ENCODE results near the gene CARD9.

CARD9 gene

DNA sequence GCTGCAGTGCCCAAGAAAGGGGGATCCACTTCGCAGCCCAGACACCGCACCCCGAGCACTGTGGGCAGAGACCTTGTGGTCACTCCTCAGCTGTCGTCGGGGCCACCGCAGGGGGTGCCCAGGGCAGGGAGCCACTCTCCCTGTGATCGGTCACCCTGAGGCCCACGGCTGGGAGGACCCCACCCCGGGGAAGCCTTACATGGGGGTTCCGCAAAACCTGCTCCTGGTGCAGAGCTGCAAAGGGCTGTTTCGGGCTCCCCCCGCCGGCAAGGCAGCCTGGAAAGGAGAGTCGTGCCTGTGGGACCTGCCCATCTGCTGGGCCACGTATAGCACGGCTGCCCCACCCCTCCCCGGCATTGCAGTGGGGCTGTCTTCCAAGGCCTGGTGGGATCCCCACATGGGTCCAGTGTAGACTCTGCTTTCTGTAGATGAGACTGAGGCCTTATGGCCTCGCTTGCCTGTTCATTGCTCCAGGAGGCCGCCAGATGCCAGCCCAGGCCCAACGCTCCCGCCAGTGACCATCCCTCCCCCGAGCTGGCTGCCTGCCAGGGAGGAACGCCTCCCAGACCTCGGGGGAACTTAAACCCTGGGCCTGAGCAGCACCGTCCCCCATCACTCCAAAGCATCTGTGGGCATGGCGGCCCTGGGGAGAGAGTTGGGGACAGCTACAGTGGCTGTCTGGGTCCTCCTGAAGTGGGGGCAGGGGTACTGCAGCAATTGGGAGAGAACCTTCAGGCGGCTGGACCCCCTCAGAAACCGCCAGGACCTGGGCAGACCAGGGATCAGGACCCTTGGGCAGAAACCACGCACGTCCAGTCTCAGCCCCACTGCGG lies 8.3 kb downstream of the CARD9 start:
- Histone ChIP-seq H3K27me3 (ENCODE audit: control insufficient read depth, insufficient read depth, low read length) (peaks cover 10% of the 10 kb centered on the region), H3K9me3 (ENCODE audit: control insufficient read depth, low read length) (no peaks in the 10 kb centered on the region), H3K4me3 (ENCODE audit: low read length) (no peak overlapping the region), H3K36me3 (ENCODE audit: control insufficient read depth, insufficient read depth, low read length) (no peaks in the 10 kb centered on the region), H3K4me1 (ENCODE audit: control insufficient read depth, insufficient read depth, low read length) (peaks cover 18% of the 10 kb centered on the region), H3K9ac (ENCODE audit: low read length) (no peak overlapping the region)

DNA sequence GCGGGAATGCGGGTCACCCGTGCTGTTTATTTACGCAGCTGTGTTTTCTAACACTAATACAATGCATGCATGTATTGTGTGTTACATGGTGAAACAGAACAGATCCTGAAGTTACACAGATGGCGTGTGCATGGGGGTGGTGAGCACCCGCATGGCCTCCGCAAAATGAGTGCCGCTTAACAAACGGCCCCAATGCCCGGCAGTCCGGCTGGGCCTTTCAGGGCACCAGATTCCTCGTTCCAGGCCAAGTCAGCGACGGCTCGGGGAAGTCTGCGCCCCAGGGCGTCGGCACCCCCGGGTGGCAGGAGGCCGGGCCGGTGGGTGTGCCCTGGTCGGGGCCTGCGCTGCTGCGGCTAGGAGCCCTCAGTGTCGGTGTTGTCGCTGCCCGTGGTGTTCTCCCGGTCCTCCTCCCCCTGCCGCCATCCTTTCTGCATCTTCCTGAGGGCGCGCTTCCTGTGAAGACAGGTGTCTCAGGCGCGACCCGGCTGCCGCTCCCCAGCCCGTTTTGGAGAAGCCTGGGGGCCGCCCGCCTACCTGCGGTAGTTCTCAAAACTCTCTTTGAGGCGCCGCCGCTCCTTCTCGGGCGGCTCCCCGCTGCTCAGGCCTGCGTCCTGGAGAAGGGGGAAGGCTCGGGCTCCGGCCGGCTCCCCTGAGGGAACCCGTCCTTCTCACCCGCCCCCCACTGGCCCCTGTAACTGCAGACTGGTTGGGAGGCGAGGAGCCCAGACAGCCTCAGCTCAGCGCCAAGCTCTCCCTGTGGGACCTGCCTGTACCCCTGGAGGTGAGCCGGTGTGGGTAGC lies 9.3 kb downstream of the CARD9 start:
- H3K9me3 ChIP-seq (ENCODE audit: control insufficient read depth, low read length), result no peaks in the 10 kb centered on the region
- no peak overlapping the region for H3K9ac ChIP-seq (ENCODE audit: low read length)
- H3K27me3 ChIP-seq (ENCODE audit: control insufficient read depth, insufficient read depth, low read length), result peaks cover 10% of the 10 kb centered on the region
- peaks cover 18% of the 10 kb centered on the region for H3K4me1 ChIP-seq (ENCODE audit: control insufficient read depth, insufficient read depth, low read length)
- no peaks in the 10 kb centered on the region for H3K36me3 ChIP-seq (ENCODE audit: control insufficient read depth, insufficient read depth, low read length)
- H3K4me3 ChIP-seq (ENCODE audit: low read length), result no peak overlapping the region

DNA sequence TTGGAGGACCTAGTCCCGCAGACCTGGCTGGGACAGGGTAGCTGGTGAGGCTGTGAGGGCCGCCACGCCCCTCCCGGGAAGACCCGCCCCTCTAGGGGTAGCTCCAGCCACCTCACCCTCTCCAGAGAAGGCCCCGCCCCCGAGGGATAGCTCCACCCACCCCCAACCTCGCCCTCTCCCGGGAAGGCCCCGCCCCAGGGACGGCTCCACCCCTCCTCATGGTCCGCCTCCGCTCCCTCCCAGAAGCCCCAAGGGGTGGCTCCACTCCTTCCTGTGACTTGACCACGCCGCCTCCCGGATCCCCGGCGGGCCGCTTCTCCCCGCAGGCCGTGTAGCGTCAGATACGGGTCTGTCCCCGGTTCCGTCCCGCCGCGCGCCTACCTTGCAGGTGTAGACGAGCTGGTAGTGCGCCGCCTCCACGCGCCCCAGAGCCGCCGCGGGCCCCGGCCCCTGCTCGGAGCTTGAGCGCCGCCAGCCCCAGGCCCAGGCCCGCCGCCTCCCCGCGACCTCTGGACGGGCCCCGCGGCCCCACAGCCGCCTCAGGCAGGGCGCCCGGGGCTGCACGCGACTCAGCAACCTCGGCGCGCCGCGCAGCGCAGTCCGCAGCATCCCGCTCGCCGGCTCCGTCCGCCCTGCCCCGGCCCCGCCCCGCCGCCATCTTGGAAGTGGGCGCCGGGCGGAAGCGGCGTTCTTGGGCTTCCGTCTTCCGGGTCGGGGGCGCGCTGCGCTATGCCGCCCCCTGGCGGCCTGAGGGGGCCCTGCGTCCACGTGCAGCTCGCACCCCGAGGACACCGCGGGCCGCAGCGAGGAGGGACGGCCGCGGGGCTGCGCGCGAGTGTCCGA lies 10.1 kb downstream of the CARD9 start, which contains the start of gene DNLZ:
Gene DNLZ (minus strand): TSS at position 639 of the 843 bp plus-strand sequence. CDS start 30 bp downstream, at position 609.
- Histone ChIP-seq H3K9me3 (ENCODE audit: control insufficient read depth, low read length) (no peaks in the 10 kb centered on the region), H3K36me3 (ENCODE audit: control insufficient read depth, insufficient read depth, low read length) (no peaks in the 10 kb centered on the region), H3K27me3 (ENCODE audit: control insufficient read depth, insufficient read depth, low read length) (peaks cover 10% of the 10 kb centered on the region), H3K4me1 (ENCODE audit: control insufficient read depth, insufficient read depth, low read length) (peaks cover 18% of the 10 kb centered on the region), H3K9ac (ENCODE audit: low read length) (no peak within 1 kb of the TSS), H3K4me3 (ENCODE audit: low read length) (no peak within 1 kb of the TSS)

DNA sequence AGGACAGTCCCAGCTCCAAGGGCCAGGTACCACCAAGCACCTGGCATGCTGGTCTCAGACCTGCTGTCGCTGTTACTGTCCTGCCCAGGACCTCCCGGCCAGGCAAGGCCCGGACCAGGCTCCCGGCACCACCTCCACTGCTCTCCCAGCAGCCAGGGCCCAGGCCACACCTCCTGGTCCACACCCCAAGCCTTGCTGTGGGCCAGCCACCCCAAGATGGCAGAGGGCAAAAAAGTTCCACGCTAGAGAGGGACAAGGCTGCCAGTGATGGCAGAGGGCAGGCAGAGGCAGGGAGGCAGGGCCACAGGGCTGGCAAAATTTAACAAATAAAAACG lies 11.1 kb downstream of the CARD9 start:
- Histone ChIP-seq H3K9ac (ENCODE audit: low read length) (no peak overlapping the region), H3K4me3 (ENCODE audit: low read length) (no peak overlapping the region), H3K4me1 (ENCODE audit: control insufficient read depth, insufficient read depth, low read length) (peaks cover 18% of the 10 kb centered on the region), H3K27me3 (ENCODE audit: control insufficient read depth, insufficient read depth, low read length) (peaks cover 10% of the 10 kb centered on the region), H3K36me3 (ENCODE audit: control insufficient read depth, insufficient read depth, low read length) (no peaks in the 10 kb centered on the region), H3K9me3 (ENCODE audit: control insufficient read depth, low read length) (no peaks in the 10 kb centered on the region)

DNA sequence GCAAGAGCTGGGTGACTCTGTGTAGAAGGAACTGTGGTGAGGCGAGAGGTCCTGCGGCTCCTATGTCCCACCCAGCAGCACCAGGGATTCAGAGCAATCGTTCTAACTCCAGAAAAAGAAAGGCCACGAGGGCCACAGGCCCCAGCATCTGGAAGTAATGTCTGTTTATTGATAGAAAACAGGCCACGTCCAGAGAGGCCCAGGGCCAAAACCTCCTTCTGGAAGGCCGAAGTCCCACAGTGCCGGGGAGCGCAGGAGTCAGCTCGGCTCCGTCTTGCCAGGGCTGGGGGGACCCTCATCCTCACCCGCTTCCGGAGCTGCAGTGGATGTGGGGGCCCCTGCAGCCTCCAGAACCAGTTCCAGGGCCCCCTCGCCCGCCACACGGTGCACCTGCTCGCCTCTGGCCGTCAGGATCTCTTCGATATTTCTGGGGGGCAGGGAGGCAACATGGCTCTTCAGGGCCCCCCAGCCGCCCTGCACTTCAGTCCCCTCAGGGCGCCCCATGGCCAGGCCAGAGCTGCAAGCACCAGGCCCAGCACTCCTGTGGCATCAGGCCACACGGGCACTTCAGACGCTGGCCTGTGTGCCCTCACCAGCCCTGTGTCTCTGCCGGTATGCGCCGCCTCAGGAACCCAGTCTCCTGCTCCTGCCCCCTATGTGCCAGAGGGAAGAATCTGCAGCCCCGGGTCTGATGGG lies 11.6 kb downstream of the CARD9 start:
- Histone ChIP-seq H3K27me3 (ENCODE audit: control insufficient read depth, insufficient read depth, low read length) (peaks cover 10% of the 10 kb centered on the region), H3K4me3 (ENCODE audit: low read length) (no peak overlapping the region), H3K36me3 (ENCODE audit: control insufficient read depth, insufficient read depth, low read length) (no peaks in the 10 kb centered on the region), H3K9ac (ENCODE audit: low read length) (no peak overlapping the region), H3K4me1 (ENCODE audit: control insufficient read depth, insufficient read depth, low read length) (peaks cover 18% of the 10 kb centered on the region), H3K9me3 (ENCODE audit: control insufficient read depth, low read length) (no peaks in the 10 kb centered on the region)

DNA sequence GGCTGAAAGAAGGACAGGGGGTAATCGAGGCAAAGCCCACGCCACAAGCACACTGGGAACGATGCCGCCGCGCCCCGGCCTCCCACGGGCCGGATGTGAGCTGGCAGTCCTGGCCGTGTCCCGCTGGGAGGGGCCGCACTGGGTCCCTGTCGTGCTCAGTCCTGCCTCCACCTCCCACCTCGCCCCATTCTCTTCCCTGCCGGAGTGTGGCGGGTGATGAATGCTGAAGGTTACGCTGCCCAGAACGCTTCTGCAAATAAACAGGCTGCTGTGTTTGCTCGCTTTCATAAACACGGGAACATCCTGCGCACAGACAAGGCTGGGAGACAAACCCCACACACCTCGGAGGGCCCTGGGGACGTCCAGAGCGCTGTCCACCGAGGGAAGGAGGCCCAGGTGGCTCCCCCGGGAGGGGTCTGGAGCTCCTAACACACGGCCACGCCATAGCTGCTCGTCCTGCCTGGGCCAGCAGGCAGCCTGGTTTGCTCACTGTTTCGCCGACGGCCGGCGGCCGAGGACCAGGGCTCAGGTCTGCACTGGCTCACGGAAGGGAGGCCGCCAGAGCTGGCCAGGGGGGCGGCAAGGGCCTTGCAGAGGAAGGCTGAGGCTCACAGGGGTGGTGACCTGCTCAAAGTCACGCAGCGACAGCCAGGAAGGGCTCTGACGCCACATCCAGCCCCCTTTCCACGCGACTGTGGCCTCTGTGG lies 12.3 kb downstream of the CARD9 start:
- peaks cover 18% of the 10 kb centered on the region for H3K4me1 ChIP-seq (ENCODE audit: control insufficient read depth, insufficient read depth, low read length)
- peaks cover 10% of the 10 kb centered on the region for H3K27me3 ChIP-seq (ENCODE audit: control insufficient read depth, insufficient read depth, low read length)
- H3K9ac ChIP-seq (ENCODE audit: low read length), result no peak overlapping the region
- H3K36me3 ChIP-seq (ENCODE audit: control insufficient read depth, insufficient read depth, low read length), result no peaks in the 10 kb centered on the region
- no peaks in the 10 kb centered on the region for H3K9me3 ChIP-seq (ENCODE audit: control insufficient read depth, low read length)
- H3K4me3 ChIP-seq (ENCODE audit: low read length), result no peak overlapping the region

DNA sequence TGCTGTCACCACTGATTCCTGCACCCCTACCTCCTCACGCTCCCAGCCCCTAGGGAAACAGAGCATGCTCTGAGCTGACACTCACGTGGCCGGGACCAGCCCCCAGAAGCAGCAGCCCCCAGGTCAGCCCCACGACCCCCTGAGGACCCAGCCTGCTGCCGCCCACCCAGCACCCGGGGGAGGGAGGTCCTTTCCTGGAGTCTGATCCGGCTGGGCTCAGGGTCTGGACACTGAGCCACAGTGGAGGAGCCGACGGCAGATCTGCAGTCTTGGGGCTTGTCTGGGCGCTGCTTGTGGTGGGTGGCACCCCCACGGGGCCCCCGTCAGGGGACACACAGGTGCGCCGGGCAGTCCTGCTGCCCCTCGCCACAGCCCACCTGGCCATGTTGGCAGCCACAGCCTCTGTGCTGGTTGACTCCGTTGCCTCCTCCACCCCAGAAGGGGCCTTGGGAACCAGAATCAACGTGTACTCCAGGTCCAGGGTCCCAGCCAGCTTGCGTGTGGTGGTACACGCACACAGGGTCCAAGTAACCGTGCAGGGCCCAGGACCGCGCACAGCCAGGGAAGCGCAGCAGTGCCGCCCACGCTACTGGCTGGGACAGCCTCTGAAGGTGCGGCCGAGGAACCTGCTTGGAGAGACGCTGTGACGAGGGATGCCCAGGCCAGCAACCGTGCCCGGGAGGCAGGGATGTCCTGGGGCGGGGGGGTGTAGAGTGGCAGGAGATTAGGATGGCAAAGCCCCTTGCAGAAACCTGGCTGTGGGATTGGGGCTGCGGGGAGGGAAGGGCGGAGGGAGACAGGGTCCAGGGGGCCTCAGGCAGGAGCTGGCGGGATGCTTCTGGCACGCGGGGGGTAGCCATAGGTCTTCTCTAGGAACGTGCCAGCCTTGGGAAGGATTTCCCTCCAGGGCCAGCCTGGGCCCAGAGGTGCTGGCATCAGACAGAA lies 13.4 kb downstream of the CARD9 start:
- peaks cover 22% of the 10 kb centered on the region for H3K4me1 ChIP-seq (ENCODE audit: control insufficient read depth, insufficient read depth, low read length)
- peaks cover 6% of the 10 kb centered on the region for H3K27me3 ChIP-seq (ENCODE audit: control insufficient read depth, insufficient read depth, low read length)
- no peaks in the 10 kb centered on the region for H3K36me3 ChIP-seq (ENCODE audit: control insufficient read depth, insufficient read depth, low read length)
- no peak overlapping the region for H3K9ac ChIP-seq (ENCODE audit: low read length)
- no peaks in the 10 kb centered on the region for H3K9me3 ChIP-seq (ENCODE audit: control insufficient read depth, low read length)
- H3K4me3 ChIP-seq (ENCODE audit: low read length), result no peak overlapping the region

DNA sequence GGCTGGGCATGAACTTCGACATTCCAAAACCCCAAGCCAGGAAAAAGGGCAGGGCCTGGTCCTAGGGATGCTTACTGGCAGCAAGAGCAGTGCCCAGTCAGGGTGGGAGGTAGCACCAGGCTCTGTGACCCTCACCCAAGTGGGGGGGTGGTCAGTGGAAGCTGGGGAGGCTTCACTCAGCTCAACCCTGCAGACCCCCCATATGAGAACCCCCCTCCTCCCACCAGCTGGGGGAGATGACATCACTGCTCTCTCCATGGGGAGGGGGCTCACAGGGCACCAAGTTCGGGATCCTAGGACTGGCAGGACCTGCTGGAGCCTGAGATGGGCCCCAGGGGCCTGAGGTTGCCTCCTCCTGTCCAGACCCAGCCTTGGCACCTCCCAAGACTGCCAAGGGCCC lies 14.6 kb downstream of the CARD9 start:
- peaks cover 23% of the 10 kb centered on the region for H3K4me1 ChIP-seq (ENCODE audit: control insufficient read depth, insufficient read depth, low read length)
- H3K36me3 ChIP-seq (ENCODE audit: control insufficient read depth, insufficient read depth, low read length), result no peaks in the 10 kb centered on the region

DNA sequence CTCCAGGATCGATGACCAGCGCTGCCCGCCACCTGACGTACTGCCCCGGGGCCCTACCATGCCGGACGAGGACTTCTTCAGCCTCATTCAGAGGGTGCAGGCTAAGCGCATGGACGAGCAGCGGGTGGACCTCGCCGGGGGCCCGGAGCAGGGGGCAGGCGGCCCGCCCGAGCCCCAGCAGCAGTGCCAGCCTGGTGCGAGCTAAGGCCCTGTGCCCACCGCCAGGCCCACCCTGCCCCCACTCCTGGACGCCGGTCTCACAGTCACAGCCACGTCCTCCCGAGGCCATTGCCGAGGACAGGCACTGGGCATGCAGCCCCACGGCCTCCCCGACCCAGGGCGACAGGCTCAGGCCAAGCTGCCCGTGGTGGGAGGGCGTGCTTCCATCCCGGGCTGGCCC lies 15.5 kb downstream of the CARD9 start:
- Histone ChIP-seq H3K36me3 (ENCODE audit: control insufficient read depth, insufficient read depth, low read length) (no peaks in the 10 kb centered on the region), H3K4me1 (ENCODE audit: control insufficient read depth, insufficient read depth, low read length) (peaks cover 20% of the 10 kb centered on the region), H3K9me3 (ENCODE audit: control insufficient read depth, low read length) (no peaks in the 10 kb centered on the region), H3K27me3 (ENCODE audit: control insufficient read depth, insufficient read depth, low read length) (no peaks in the 10 kb centered on the region), H3K9ac (ENCODE audit: low read length) (no peak overlapping the region), H3K4me3 (ENCODE audit: low read length) (no peak overlapping the region)

More for the DNA sequence above, 14.6 kb downstream of the CARD9 start:
- Histone ChIP-seq H3K9me3 (ENCODE audit: control insufficient read depth, low read length) (no peaks in the 10 kb centered on the region), H3K27me3 (ENCODE audit: control insufficient read depth, insufficient read depth, low read length) (no peaks in the 10 kb centered on the region), H3K9ac (ENCODE audit: low read length) (no peak overlapping the region), H3K4me3 (ENCODE audit: low read length) (no peak overlapping the region)

DNA sequence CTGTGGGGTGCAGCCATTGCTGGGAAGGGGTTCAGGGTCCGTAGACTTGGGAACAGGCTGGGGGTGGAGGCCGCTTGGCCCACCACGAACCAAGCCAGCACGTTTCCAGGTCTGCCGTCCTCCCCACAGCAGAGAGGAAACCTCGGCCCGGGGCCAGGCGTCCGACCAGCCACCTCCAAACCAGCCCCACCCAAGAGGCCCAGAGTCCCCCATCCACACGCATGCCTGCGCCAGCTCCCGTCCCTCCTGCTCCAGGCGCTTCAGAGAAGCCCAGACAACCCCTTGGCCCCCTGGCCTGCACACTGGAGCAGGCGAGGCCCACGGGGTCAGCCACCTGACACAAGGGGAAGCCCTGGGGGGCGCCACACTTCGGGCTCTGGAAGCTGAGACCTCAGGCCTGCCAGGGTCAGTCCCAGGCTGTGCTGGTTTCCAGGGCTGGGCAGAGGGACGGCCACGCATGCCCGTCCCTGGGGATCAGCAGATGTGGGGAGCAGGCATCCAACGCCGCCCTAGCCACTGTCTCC lies 16.2 kb downstream of the CARD9 start:
- Histone ChIP-seq H3K4me3 (ENCODE audit: low read length) (no peak overlapping the region), H3K9me3 (ENCODE audit: control insufficient read depth, low read length) (no peaks in the 10 kb centered on the region), H3K4me1 (ENCODE audit: control insufficient read depth, insufficient read depth, low read length) (peaks cover 13% of the 10 kb centered on the region), H3K36me3 (ENCODE audit: control insufficient read depth, insufficient read depth, low read length) (no peaks in the 10 kb centered on the region), H3K27me3 (ENCODE audit: control insufficient read depth, insufficient read depth, low read length) (no peaks in the 10 kb centered on the region), H3K9ac (ENCODE audit: low read length) (no peak overlapping the region)
